ENCODE measurements around the gene PRKRA.

PRKRA gene

DNA sequence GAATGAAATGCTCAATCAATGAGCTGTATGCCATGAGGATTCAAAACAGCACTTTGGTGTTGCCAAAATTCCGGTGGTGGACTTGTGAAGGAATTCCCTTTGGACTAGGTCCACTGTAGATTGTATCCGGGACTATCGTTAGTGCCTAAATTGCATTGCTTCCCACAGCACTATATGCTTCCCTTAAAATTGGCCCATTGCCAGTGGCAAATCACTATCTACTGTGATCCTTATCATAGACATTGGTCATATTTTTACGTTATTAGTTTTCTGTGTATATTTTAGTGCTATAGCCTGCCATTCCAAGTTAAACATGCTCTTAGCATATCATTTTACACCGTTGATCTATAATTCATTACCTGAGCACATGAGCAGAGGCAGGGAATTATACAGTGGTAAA is 1.9 kb upstream of the PRKRA start:
- H3K9me3 ChIP-seq (ENCODE audit: insufficient read depth, low read depth, low read length): no peaks in the 10 kb centered on the region
- peaks cover 26% of the 10 kb centered on the region for H4K20me1 ChIP-seq (ENCODE audit: insufficient read depth, low read length, poor library complexity, severe bottlenecking)
- H3K27me3 ChIP-seq (ENCODE audit: insufficient read depth, low read length, poor library complexity, severe bottlenecking): no peaks in the 10 kb centered on the region
- no peak overlapping the region for H3K4me3 ChIP-seq (ENCODE audit: low read length, poor library complexity, severe bottlenecking)
- H3K36me3 ChIP-seq (ENCODE audit: insufficient read depth, low read length): no peaks in the 10 kb centered on the region; the same call in 1 of the 2 replicates
- H3K9me2 ChIP-seq (replicated peaks; ENCODE audit: low read depth, low read length): no peaks in the 10 kb centered on the region
- no peak overlapping the region for H3K4me2 ChIP-seq (ENCODE audit: low read depth, low read length, poor library complexity, severe bottlenecking)
- peaks cover 30% of the 10 kb centered on the region for H3K4me1 ChIP-seq (ENCODE audit: insufficient read depth, low read length, poor library complexity, severe bottlenecking)
- peak overlapping the region; percentile 100 for H3K9ac ChIP-seq (ENCODE audit: low read depth, low read length, poor library complexity, severe bottlenecking)
- no peaks in the 10 kb centered on the region for H3F3A ChIP-seq (ENCODE audit: low read depth)
- TF ChIP-seq EZH2phosphoT487 (IDR thresholded peaks at IDR 0.05; ENCODE audit: borderline replicate concordance): no peak
- TF ChIP-seq, protein P1, sequence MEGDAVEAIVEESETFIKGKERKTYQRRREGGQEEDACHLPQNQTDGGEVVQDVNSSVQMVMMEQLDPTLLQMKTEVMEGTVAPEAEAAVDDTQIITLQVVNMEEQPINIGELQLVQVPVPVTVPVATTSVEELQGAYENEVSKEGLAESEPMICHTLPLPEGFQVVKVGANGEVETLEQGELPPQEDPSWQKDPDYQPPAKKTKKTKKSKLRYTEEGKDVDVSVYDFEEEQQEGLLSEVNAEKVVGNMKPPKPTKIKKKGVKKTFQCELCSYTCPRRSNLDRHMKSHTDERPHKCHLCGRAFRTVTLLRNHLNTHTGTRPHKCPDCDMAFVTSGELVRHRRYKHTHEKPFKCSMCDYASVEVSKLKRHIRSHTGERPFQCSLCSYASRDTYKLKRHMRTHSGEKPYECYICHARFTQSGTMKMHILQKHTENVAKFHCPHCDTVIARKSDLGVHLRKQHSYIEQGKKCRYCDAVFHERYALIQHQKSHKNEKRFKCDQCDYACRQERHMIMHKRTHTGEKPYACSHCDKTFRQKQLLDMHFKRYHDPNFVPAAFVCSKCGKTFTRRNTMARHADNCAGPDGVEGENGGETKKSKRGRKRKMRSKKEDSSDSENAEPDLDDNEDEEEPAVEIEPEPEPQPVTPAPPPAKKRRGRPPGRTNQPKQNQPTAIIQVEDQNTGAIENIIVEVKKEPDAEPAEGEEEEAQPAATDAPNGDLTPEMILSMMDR (conservative IDR thresholded peaks at IDR 0.05; ENCODE audit: low read length): no peak
- H3K79me2 ChIP-seq (ENCODE audit: insufficient read depth, low read length): peaks cover 39% of the 10 kb centered on the region
- no peak overlapping the region for H2AFZ ChIP-seq (ENCODE audit: low read length)

DNA sequence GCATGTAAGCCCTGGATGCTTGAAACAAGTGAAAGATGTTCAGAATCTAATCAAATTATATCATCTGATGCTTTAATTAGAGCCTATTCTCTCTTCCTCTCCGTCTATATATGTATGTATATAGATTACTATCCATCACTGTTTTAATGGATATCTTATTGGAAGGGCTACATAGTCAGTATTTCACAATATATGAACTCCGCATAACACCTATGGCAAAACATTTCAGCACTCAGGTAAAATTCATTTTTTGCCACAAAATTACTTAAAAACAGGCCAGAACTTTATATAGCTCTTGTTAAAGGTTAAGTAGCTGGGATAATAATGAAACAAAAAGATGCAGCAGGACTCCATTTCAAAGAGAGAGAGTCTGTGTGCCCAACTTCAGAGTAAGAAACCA is 1.4 kb upstream of the PRKRA start:
- Histone ChIP-seq H3K36me3 (ENCODE audit: insufficient read depth, low read length) (no peaks in the 10 kb centered on the region; the same call in 1 of the 2 replicates), H2AFZ (ENCODE audit: low read length) (no peak overlapping the region), H3K4me3 (ENCODE audit: low read length, poor library complexity, severe bottlenecking) (peak overlapping the region; percentile 75), H4K20me1 (ENCODE audit: insufficient read depth, low read length, poor library complexity, severe bottlenecking) (peaks cover 27% of the 10 kb centered on the region), H3K4me1 (ENCODE audit: insufficient read depth, low read length, poor library complexity, severe bottlenecking) (peaks cover 30% of the 10 kb centered on the region), H3K4me2 (ENCODE audit: low read depth, low read length, poor library complexity, severe bottlenecking) (peak overlapping the region; percentile 82), H3K9me3 (ENCODE audit: insufficient read depth, low read depth, low read length) (no peaks in the 10 kb centered on the region), H3K79me2 (ENCODE audit: insufficient read depth, low read length) (peaks cover 42% of the 10 kb centered on the region), H3K27me3 (ENCODE audit: insufficient read depth, low read length, poor library complexity, severe bottlenecking) (no peaks in the 10 kb centered on the region), H3K9me2 (replicated peaks; ENCODE audit: low read depth, low read length) (no peaks in the 10 kb centered on the region), H3F3A (ENCODE audit: low read depth) (no peaks in the 10 kb centered on the region), H3K9ac (ENCODE audit: low read depth, low read length, poor library complexity, severe bottlenecking) (peak overlapping the region; percentile 100)
- TF ChIP-seq, protein P1 (conservative IDR thresholded peaks at IDR 0.05; ENCODE audit: low read length): no peak
- no peak for TF ChIP-seq EZH2phosphoT487 (IDR thresholded peaks at IDR 0.05; ENCODE audit: borderline replicate concordance)

DNA sequence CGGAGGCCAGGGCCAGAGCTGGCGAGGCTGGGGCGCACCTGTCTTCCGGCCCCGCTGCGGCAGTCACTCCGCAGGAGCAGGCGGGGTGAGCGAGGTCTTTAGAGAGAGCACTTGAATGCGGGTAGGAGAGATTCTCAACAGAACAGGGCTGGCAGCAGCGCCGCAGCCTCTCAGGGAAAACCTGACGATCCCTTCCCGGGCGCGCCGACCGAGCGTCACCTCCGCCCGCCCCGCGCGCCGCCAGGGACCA is 526 bp downstream of the PRKRA start:
- Histone ChIP-seq H3F3A (ENCODE audit: low read depth) (no peaks in the 10 kb centered on the region), H2AFZ (ENCODE audit: low read length) (peak overlapping the region; percentile 40; the same call in 1 of the 2 replicates), H3K4me2 (ENCODE audit: low read depth, low read length, poor library complexity, severe bottlenecking) (peak overlapping the region; percentile 85), H3K9me3 (ENCODE audit: insufficient read depth, low read depth, low read length) (no peaks in the 10 kb centered on the region), H3K27me3 (ENCODE audit: insufficient read depth, low read length, poor library complexity, severe bottlenecking) (no peaks in the 10 kb centered on the region), H3K9me2 (replicated peaks; ENCODE audit: low read depth, low read length) (no peaks in the 10 kb centered on the region), H3K4me1 (ENCODE audit: insufficient read depth, low read length, poor library complexity, severe bottlenecking) (peaks cover 30% of the 10 kb centered on the region), H3K79me2 (ENCODE audit: insufficient read depth, low read length) (peaks cover 50% of the 10 kb centered on the region), H4K20me1 (ENCODE audit: insufficient read depth, low read length, poor library complexity, severe bottlenecking) (peaks cover 27% of the 10 kb centered on the region), H3K4me3 (ENCODE audit: low read length, poor library complexity, severe bottlenecking) (peak overlapping the region; percentile 75), H3K36me3 (ENCODE audit: insufficient read depth, low read length) (peaks cover 9% of the 10 kb centered on the region), H3K9ac (ENCODE audit: low read depth, low read length, poor library complexity, severe bottlenecking) (peak overlapping the region; percentile 100)
- TF ChIP-seq, protein P1 (conservative IDR thresholded peaks at IDR 0.05; ENCODE audit: low read length): no peak
- no peak for TF ChIP-seq EZH2phosphoT487 (IDR thresholded peaks at IDR 0.05; ENCODE audit: borderline replicate concordance)
